Measurements from ENCODE around the gene RNF44.

Gene RNF44

DNA sequence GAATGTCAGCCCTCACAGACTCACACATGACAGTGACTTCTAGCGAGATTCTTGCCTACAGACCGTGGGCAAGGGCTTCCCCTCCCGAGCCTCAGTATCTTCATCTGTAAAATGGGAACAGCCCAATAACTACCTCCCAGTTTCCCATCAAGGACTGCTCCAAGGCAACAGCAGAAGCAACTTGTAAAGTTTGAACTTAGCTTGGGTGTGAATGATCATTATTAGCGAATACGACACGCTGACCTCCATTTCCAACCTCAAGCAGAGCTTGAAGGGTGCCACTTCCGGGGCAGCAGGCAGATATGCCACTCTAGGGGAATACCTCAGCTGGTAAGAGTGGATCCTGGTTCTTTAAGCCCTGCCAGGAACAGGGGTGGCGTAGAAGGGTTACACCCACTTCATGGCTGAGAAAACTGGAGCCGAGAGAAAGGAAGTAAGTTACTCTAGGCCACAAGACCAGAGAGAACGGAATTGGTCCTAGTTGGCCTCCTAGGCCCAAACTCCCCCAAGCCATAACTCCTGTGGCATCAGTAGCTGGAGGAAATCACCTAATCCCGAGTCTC is 2.0 kb downstream of the RNF44 start:
- DNase-seq (ENCODE audit: low spot score): no peak

DNA sequence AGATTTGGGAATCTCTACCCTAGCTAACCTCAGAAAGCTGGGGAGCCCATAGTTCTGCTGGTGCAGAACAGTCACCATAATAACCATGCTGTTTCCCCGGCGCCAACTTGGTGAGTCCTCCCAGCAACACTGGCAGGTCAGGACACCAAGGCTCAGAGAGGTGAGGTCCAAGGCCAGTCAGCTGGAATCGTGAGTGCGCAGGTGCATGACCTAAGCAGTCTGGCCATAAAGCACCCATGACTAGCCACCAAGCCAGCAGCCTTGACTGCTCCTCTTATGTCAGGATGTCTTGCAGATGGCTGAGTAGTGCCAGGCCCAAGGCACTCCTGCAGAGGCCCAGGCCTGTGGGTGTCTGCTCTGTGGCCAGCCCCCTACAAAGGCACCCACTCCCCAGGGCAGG is 2.6 kb downstream of the RNF44 start:
- DNase-seq (ENCODE audit: low spot score): no peak

- peak; percentile 20 for DNase-seq (ENCODE audit: low spot score)
These were observed 3.1 kb downstream of the RNF44 start for GRCh38 chr5:176533894-176534611.

- no peak for DNase-seq (ENCODE audit: low spot score)
These were observed 3.8 kb downstream of the RNF44 start for GRCh38 chr5:176533390-176533789.

- peak; percentile 18 for DNase-seq (ENCODE audit: low spot score)
These were observed 4.4 kb downstream of the RNF44 start for GRCh38 chr5:176532795-176533194.

- DNase-seq (ENCODE audit: low spot score): no peak
These were observed 5.2 kb downstream of the RNF44 start for GRCh38 chr5:176531902-176532493.

DNA sequence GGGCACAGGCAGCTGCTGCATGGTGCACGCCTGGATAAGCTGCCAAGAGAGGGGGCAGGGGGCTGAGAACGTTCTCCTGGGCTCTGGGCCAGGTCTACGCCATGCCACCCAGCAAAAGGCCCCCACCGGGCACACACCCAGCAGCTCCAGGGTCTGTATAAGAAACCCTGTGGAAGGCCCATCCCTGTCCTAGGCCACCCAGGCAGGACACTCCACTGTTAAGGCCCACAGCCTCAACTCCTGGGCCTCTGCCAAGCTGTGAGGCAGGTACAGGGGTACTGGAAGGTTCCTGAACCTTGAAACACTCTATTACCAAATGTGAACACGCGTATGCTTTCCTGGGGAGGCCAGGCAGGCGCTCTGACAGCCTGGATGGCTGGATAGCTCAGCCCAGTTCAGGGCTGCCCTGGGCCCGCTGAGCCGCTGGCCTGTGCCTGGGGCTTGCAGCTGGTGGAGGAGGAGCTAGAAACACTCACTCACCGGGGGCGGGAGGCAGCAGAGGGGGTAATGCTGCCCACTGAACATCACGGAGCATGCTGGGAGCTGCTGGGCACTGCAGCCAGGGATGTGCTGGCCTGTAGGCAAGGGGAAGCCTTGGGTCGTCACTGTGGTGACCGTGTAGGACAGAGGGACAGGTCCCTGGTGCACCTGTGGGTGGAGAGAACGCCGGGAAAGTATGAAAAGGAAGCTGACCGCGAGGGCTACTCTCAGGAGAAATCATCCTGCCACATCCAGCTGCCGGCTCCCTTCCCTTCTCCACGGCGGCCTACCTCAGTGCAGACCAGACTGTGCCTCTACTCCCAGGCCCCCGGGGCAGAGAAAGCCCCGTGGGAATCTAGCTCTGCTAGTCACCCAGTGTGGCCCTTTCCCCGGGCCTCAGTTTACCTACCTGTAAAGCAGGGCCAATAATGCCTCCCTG is 6.0 kb downstream of the RNF44 start:
- DNase-seq (ENCODE audit: low spot score): peak; percentile 55

DNA sequence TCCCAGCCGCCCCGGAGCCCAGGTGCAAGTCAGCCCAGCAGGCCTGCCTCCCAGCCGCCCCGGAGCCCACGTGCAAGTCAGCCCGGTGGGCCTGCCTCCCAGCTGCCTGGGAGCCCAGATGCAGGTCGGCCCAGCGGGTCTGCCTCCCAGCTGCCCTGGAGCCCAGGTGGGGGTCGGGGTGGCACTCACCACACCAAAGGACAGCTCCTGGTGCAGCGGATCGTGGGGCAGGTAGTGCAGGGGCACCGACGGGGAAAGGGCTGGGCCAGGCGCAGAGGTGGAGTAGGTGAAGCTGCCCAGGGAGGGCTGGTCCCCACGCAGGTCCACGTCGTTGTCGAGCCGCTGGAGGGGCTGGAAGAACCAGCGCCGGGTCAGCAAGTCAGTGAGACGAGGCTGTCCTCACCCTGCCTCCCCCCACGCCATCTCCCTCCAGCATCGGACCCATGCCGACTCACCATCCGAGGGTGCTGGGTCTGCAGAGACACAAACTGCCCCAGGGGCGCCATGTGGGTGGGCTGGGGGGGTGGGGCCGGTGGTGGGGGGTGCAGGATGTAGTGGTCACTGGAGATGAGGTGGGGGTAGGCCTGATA is 6.7 kb downstream of the RNF44 start:
- peak; percentile 22 for DNase-seq (ENCODE audit: low spot score)

DNA sequence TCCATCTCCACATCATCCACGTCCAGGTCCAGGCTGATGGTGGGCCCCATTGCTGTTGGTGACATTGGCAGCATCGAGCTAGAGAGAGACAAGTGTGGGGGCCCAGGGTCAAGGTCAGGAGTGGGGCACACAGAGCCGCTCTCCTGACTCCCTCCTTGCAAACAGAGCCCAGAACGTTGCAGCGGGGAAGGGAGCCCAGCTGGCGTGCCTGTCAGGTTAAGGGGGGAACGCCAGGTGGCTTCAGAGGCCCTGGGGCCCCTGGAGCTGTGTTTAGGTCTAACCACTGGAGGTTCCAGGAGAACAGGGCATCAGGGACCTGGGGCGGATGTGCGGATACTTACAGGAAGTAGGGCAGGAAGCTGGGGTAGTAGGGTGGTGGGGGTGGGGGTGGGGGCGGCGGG is 7.5 kb downstream of the RNF44 start:
- DNase-seq (ENCODE audit: low spot score): no peak

DNA sequence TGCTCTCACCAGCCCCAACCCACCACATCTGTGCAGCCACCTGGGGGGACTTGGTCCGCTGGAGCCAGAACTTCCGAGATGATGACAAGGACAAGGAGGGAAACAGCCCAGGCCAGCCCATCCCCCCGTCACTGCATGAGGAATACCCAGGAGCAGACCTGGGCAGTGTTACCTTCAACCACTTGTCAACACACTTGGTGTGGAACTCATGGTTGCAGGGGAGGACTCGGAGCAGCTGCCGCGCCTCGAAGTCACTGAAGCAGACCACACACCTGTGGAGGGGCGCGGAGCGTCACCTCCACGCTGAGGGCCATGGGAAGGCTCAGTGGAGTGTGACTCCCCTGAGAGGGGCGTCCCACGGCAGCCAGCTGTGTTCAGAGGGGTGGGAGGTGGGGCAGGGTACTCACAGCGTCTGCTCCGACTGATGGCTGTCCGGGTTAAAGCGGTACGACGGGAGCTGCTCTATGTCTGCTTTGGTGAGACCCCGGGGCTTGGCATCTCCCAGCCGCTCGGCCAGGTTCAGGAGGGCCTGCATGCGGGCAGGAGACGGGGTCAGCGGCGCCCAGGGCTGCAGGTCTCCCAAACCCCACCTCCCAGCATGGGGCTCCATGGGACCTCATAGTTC is 8.0 kb downstream of the RNF44 start:
- DNase-seq (ENCODE audit: low spot score): no peak

GRCh38 chr5:176528761-176529115 is 8.5 kb downstream of the RNF44 start:
- DNase-seq (ENCODE audit: low spot score): no peak

DNA sequence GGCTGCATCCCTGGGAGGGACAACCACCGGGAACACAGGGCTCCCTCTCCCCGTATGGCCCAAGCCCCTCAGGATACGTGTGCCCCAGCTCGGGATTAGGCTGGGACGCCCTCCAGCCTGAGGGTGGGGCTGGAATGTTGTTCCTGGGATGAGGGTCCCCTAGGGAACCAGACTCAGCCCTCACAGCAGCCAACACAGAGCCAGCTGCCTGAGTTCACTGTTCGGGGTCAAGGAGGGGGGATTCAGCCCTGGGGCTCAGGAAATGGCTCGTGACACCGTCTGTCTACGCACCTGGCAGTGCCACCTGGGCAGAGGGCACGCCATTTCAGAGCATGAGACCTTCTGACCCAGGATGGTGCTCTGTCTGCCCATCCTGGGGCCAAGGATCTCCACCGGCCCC is 8.9 kb downstream of the RNF44 start:
- DNase-seq (ENCODE audit: low spot score): peak; percentile 66

- no peak for DNase-seq (ENCODE audit: low spot score)
These were observed 9.7 kb downstream of the RNF44 start for GRCh38 chr5:176527246-176528222.

GRCh38 chr5:176526462-176526861 is 10.7 kb downstream of the RNF44 start:
- no peak for DNase-seq (ENCODE audit: low spot score)

DNA sequence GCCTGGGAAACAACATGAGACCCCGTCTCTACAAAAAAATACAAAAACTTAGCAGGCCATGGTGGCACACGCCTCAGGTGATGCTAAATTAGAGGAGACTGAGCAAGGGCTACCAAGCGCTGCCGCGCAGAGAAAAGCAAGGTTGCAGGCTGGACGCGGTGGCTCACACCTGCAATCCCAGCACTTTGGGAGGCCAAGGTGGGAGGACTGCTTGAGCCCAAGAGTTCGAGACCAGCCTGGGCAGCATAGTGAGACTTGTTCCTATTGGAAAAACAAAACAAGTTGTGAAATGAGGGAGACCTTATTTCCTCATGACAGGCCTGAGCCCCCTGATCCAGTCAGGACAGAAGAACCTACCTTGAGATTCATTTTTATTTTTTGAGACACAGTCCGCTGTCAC is 11.5 kb downstream of the RNF44 start:
- DNase-seq (ENCODE audit: low spot score): no peak

DNA sequence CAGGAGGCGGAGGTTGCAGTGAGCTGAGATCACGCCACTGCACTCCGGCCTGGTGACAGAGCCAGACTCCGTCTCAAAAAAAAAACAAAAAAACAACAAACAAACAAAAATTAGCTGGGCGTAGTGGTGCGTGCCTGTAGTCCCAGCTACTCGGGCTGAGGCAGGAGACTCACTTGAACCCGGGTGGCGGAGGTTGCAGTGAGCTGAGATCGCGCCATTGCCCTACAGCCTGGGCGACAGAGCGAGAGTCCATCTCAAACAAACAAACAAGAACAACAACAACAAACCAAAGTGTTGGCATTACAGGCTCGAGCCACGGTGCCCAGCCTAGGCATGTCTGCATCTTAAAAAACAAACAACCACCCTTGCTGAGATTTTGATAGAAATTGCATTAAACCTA is 12.2 kb downstream of the RNF44 start:
- DNase-seq (ENCODE audit: low spot score): no peak

GRCh38 chr5:176524138-176524537 is 13.1 kb downstream of the RNF44 start:
- DNase-seq (ENCODE audit: low spot score): no peak

- DNase-seq (ENCODE audit: low spot score): no peak
These were observed 15.4 kb downstream of the RNF44 start for GRCh38 chr5:176521699-176522263.

GRCh38 chr5:176521286-176521685 is 15.9 kb downstream of the RNF44 start:
- DNase-seq (ENCODE audit: low spot score): no peak

Data from D341Med (cell line).